IMR-90 (cell line): Measurements from ENCODE around the gene STYK1. TPM values are rescaled to one million over a fixed set of nuclear protein-coding genes. Genes with fewer than 3 reads are reported as not detected.

Experiments
- ATAC-seq: fragments of 200-7000 bp; cut with Tn5 transposase; 2 replicates; pipeline ENCODE4 v1.9.1; 2020; ENCODE audit warnings: low read depth, mild to moderate bottlenecking, moderate library complexity
- BruUV-seq: library from RNA; stranded (reverse); fragments of 400-500 nt; replicated peaks from 2 replicates; lab custom pipeline; 2021; lab: Mats Ljungman, UMichigan
- CTCF ChIA-PET: fragments of 300-600 bp; formaldehyde crosslinking; extraction: SDS; loops from one replicate; lab custom pipeline; 2021; ENCODE audit warnings: antibody characterized with exemption; lab: Yijun Ruan, JAX
- POLR2A ChIA-PET: fragments of 300-600 bp; sonication (Branson Sonifier 250); formaldehyde crosslinking; loops from one replicate; lab custom pipeline; 2022; ENCODE audit warnings: antibody characterized with exemption; ENCODE audit not compliant: unreplicated experiment; lab: Charles Lee
- DNase-seq: peaks from one replicate; pipeline ENCODE4 v3.0.0; 2013
- H2AFZ ChIP-seq: replicated peaks from 2 replicates; pipeline ENCODE3; 2013; ENCODE audit warnings: low read length, mild to moderate bottlenecking; ENCODE audit not compliant: poor library complexity
- H2AK5ac ChIP-seq: 2 replicates; pipeline ENCODE4 v1.6.1; 2013; ENCODE audit warnings: low read depth, low read length, inconsistent platforms
- H2AK9ac ChIP-seq: replicated peaks from 2 replicates; pipeline ENCODE3; 2013; ENCODE audit warnings: mild to moderate bottlenecking, low read depth, low read length, moderate library complexity; ENCODE audit not compliant: poor library complexity
- H2BK120ac ChIP-seq: 2 replicates; pipeline ENCODE4 v1.6.1; 2013; ENCODE audit warnings: low read depth, low read length, inconsistent platforms
- H2BK15ac ChIP-seq: 3 replicates; pipeline ENCODE4 v1.6.1; 2013; ENCODE audit warnings: low read depth, low read length, inconsistent platforms
- H2BK20ac ChIP-seq: 2 replicates; pipeline ENCODE4 v1.6.1; 2013; ENCODE audit warnings: low read depth, mild to moderate bottlenecking, inconsistent platforms, low read length, moderate library complexity
- H2BK5ac ChIP-seq: 2 replicates; pipeline ENCODE4 v1.6.1; 2013; ENCODE audit warnings: mild to moderate bottlenecking, low read depth, low read length, inconsistent platforms; ENCODE audit not compliant: poor library complexity, severe bottlenecking
- H3K14ac ChIP-seq: replicated peaks from 2 replicates; pipeline ENCODE4 v1.6.1; 2013; ENCODE audit warnings: low read depth, low read length, inconsistent platforms
- H3K18ac ChIP-seq: 2 replicates; pipeline ENCODE4 v1.6.1; 2013; ENCODE audit warnings: low read depth, low read length, control low read depth
- H3K23ac ChIP-seq: 2 replicates; pipeline ENCODE4 v1.6.1; 2013; ENCODE audit warnings: low read depth, low read length, inconsistent platforms
- H3K27ac ChIP-seq: 2 replicates; pipeline ENCODE4 v1.5.1; 2013; ENCODE audit warnings: mild to moderate bottlenecking, control low read depth, low read length; ENCODE audit not compliant: insufficient read depth
- H3K27me3 ChIP-seq: 2 replicates; pipeline ENCODE4 v1.6.1; 2013; ENCODE audit warnings: low read length; ENCODE audit not compliant: control insufficient read depth, insufficient read depth
- H3K36me3 ChIP-seq: 2 replicates; pipeline ENCODE4 v1.6.1; 2013; ENCODE audit warnings: low read length, mixed read lengths; ENCODE audit not compliant: control insufficient read depth, insufficient read depth
- H3K4ac ChIP-seq: 2 replicates; pipeline ENCODE4 v1.6.1; 2013; ENCODE audit warnings: low read depth, low read length, inconsistent platforms
- H3K4me1 ChIP-seq: 2 replicates; pipeline ENCODE4 v1.6.1; 2013; ENCODE audit warnings: low read length, mixed read lengths; ENCODE audit not compliant: control insufficient read depth, insufficient read depth
- H3K4me2 ChIP-seq: 2 replicates; pipeline ENCODE4 v1.6.1; 2013; ENCODE audit warnings: low read depth, mild to moderate bottlenecking, control low read depth, low read length, moderate library complexity
- H3K4me3 ChIP-seq: 2 replicates; pipeline ENCODE4 v1.5.1; 2013; ENCODE audit warnings: low read depth, mild to moderate bottlenecking, control low read depth, low read length, moderate library complexity; ENCODE audit not compliant: insufficient read depth
- H3K56ac ChIP-seq: 2 replicates; pipeline ENCODE4 v1.6.1; 2013; ENCODE audit warnings: low read length, inconsistent platforms; ENCODE audit not compliant: insufficient read depth; ENCODE audit errors: extremely low read depth
- H3K79me1 ChIP-seq, 2 experiments: 2 replicates each; pipeline ENCODE4 v1.6.1; 2013; ENCODE audit warnings: low read length in 2 of 2, inconsistent platforms in 1 of 2, low read depth in 1 of 2
- H3K9ac ChIP-seq: 2 replicates; pipeline ENCODE4 v1.6.1; 2013; ENCODE audit warnings: low read depth, low read length, control low read depth
- H3K9me1 ChIP-seq: 2 replicates; pipeline ENCODE4 v1.6.1; 2013; ENCODE audit warnings: low read length, inconsistent platforms; ENCODE audit not compliant: insufficient read depth
- H3K9me3 ChIP-seq: 2 replicates; pipeline ENCODE4 v1.6.1; 2013; ENCODE audit warnings: low read length; ENCODE audit not compliant: control insufficient read depth, insufficient read depth
- H4K20me1 ChIP-seq: 2 replicates; pipeline ENCODE4 v1.6.1; 2013; ENCODE audit warnings: low read length, inconsistent platforms; ENCODE audit not compliant: insufficient read depth
- H4K5ac ChIP-seq: 2 replicates; pipeline ENCODE4 v1.6.1; 2013; ENCODE audit warnings: mild to moderate bottlenecking, low read depth, low read length, control low read depth
- H4K8ac ChIP-seq, 2 experiments: 2 replicates each; pipeline ENCODE4 v1.6.1; 2013; ENCODE audit warnings: low read depth in 2 of 2, low read length in 2 of 2, control low read depth in 1 of 2, inconsistent platforms in 1 of 2
- H4K91ac ChIP-seq: 2 replicates; pipeline ENCODE4 v1.6.1; 2013; ENCODE audit warnings: low read depth, low read length, inconsistent platforms; ENCODE audit not compliant: insufficient read depth
- CHD1 ChIP-seq: IDR thresholded peaks from 2 replicates; pipeline ENCODE4 v1.6.1; 2012; ENCODE audit warnings: low read depth, low read length, improper control_type of control experiment
- ELK1 ChIP-seq: fragments of 150-350 bp; IDR thresholded peaks from 2 replicates; pipeline ENCODE4 v1.6.1; 2016; ENCODE audit warnings: low read depth, mild to moderate bottlenecking, low read length, moderate library complexity, borderline replicate concordance
- FOS ChIP-seq: fragments of 150-350 bp; IDR thresholded peaks from 2 replicates; pipeline ENCODE4 v1.6.1; 2016; ENCODE audit warnings: low read depth, low read length
- MAFK ChIP-seq: IDR thresholded peaks from 2 replicates; pipeline ENCODE4 v1.6.1; 2012; ENCODE audit warnings: low read depth, low read length, improper control_type of control experiment
- MAZ ChIP-seq: IDR thresholded peaks from 2 replicates; pipeline ENCODE4 v1.6.1; 2012; ENCODE audit warnings: low read depth, mild to moderate bottlenecking, low read length, improper control_type of control experiment, moderate library complexity, borderline replicate concordance
- RAD21 ChIP-seq: IDR thresholded peaks from 2 replicates; pipeline ENCODE4 v1.6.1; 2012; ENCODE audit warnings: low read length, improper control_type of control experiment
- RCOR1 ChIP-seq: IDR thresholded peaks from 2 replicates; pipeline ENCODE4 v1.6.1; 2012; ENCODE audit warnings: mild to moderate bottlenecking, low read length, improper control_type of control experiment; ENCODE audit not compliant: insufficient replicate concordance
- SMC3 ChIP-seq: fragments of 150-350 bp; IDR thresholded peaks from 2 replicates; pipeline ENCODE4 v1.6.1; 2016; ENCODE audit warnings: low read depth, mild to moderate bottlenecking, antibody characterized with exemption, low read length, moderate library complexity
- WGBS, 2 experiments: methylation state at CpG; one replicate each; pipeline versions ENCODE4 v1.1.5 to v1.1.7; 2013; ENCODE audit warnings: missing lambda C conversion rate in 2 of 2; ENCODE audit not compliant: insufficient read length in 1 of 2; ENCODE audit errors: extremely low coverage in 2 of 2; 5-methylcytosine and 5-hydroxymethylcytosine counted together
- dilution Hi-C: fragments of 300-500 bp; cut with HindIII; formaldehyde crosslinking; loops from one replicate; pipeline ENCODE4 v1.14.3; 2018; ENCODE audit warnings: low sequenced_read_pairs; ENCODE audit not compliant: unreplicated experiment
- in situ Hi-C: fragments of 300-500 bp; cut with MboI; formaldehyde crosslinking; loops from 3 replicates; pipeline ENCODE4 v1.14.3; 2019; ENCODE audit warnings: low sequenced_read_pairs, inconsistent platforms, mixed read lengths
- intact Hi-C: fragments of 100-400 bp; cut with micrococcal nuclease; formaldehyde crosslinking; loops from 2 replicates; pipeline ENCODE4 v1.10.0; 2022
- polyA plus RNA-seq, 3 experiments: library from polyadenylated mRNA; depleted of rRNA; stranded (reverse); fragments of >200 nt; gene quantifications; 2 replicates each; pipeline ENCODE4 v1.2.3, GENCODE V29; 2012; ENCODE audit warnings: low replicate concordance in 1 of 3
- total RNA-seq: library from RNA; depleted of rRNA; stranded (reverse); fragments of >200 nt; gene quantifications from 2 replicates; pipeline ENCODE4 v1.2.3, GENCODE V29; 2012

The STYK1 gene
- total and polyA plus RNA-seq, 2 of the 4 experiments (the other 2 are of a cell fraction) = 0.36 to 0.72 TPM

DNA sequence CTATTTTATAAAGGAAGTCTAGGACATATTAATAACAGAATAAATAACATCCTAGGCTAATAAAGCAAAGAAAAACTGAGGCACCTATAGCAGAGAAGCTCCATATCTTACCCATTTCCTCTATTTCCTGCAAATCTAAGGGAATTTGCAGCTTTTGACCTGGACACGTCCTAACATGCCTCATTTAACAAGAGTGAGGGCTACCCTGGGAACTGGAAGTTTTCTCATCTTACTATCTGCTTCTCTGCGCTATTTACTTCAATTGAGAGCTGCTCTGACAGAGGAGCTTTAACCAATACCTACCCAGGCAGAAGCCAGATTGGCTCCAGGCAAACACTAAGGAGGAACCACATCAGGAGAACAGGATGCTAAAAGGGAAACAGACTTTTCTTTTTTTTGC is 43.6 kb upstream of the STYK1 start:
- H3K4me2 ChIP-seq = peak overlapping the region; percentile 85
- H2BK15ac ChIP-seq = peak overlapping the region; percentile 62; the same call in 1 of the 3 replicates
- no peak overlapping the region for H2AK9ac ChIP-seq
- H3K79me1 ChIP-seq = peaks cover 13 to 48% of the 10 kb centered on the region in 2 experiments
- peak overlapping the region; percentile 24 to 53; a peak in 2 of 4 replicates for H4K8ac ChIP-seq
- peak overlapping the region; percentile 59; the same call in 1 of the 2 replicates for H3K4ac ChIP-seq
- peaks cover 6% of the 10 kb centered on the region for H3K9me1 ChIP-seq
- H3K23ac ChIP-seq = peak overlapping the region; percentile 43; the same call in 1 of the 2 replicates
- no peak overlapping the region for H2AFZ ChIP-seq
- H3K9me3 ChIP-seq = no peaks in the 10 kb centered on the region
- peaks cover 29% of the 10 kb centered on the region for H4K20me1 ChIP-seq
- BruUV-seq = no TSS peak
- H2BK20ac ChIP-seq = peak overlapping the region; percentile 38
- H2BK120ac ChIP-seq = peak overlapping the region; percentile 62
- in situ Hi-C loops (no loop called here), intact Hi-C loops (loop anchor here (2.0 kb wide), 1 partner anchor 105 kb away; the partner anchor contains the start of gene MAGOHB), dilution Hi-C loops (no loop called here)
- peaks cover 15% of the 10 kb centered on the region for H3K36me3 ChIP-seq
- ChIA-PET CTCF (interaction anchor here (1.3 kb wide), 1 partner anchor 350 kb away, joined by 3 read pairs; no protein-coding TSS in a partner anchor), POLR2A (no interaction called here)
- no peaks in the 10 kb centered on the region for H3K27me3 ChIP-seq
- H3K18ac ChIP-seq = peak overlapping the region; percentile 93
- peak overlapping the region; percentile 70 for H3K27ac ChIP-seq
- H4K91ac ChIP-seq = peak overlapping the region; percentile 82
- WGBS, 2 experiments = no CpG with 5 or more reads among the region's 2 CpGs
- TF ChIP-seq CHD1 (no peak), MAZ (no peak), MAFK (no peak), RCOR1 (no peak), ELK1 (no peak), SMC3 (no peak), RAD21 (no peak), FOS (no peak)
- ATAC-seq = no peak
- peak overlapping the region; percentile 85 for H2BK5ac ChIP-seq
- H3K14ac ChIP-seq = peak overlapping the region; percentile 68
- H3K56ac ChIP-seq = no peak overlapping the region
- H2AK5ac ChIP-seq = peak overlapping the region; percentile 80; the same call in 1 of the 2 replicates
- peak; percentile 28 for DNase-seq
- peaks cover 5% of the 10 kb centered on the region; the same call in 1 of the 2 replicates for H3K4me1 ChIP-seq
- H3K4me3 ChIP-seq = 0 out of 2 replicates have a peak overlapping the region, but pooled peaks have one; percentile 5
- peak overlapping the region; percentile 90 for H4K5ac ChIP-seq
- H3K9ac ChIP-seq = peak overlapping the region; percentile 78
